Tibial nerve (tissue), 4 donors: ENCODE results near the gene BLOC1S1. TPM values are rescaled to one million over a fixed set of nuclear protein-coding genes. Genes with fewer than 3 reads are reported as not detected.

ENCODE experiments used
- DNase-seq, 2 donors: peaks; one replicate each; pipeline ENCODE4 v3.0.0-alpha.2; 2019; ENCODE audit warnings: low spot score in 2 of 2
- H3K27ac ChIP-seq, 4 donors: fragments of 200-600 bp; sonication (generic) in 3 of 4; one replicate each; pipeline ENCODE4 v1.5.1; 2017 to 2019; ENCODE audit warnings: mild to moderate bottlenecking in 1 of 4
- H3K27me3 ChIP-seq, 2 donors: fragments of 200-600 bp; sonication (generic) in 1 of 2; one replicate each; pipeline versions ENCODE4 v1.5.1 to v1.6.0; 2017 to 2019
- H3K36me3 ChIP-seq, 3 donors: fragments of 200-600 bp; sonication (generic); one replicate each; pipeline ENCODE4 v1.5.1; 2018 to 2019
- H3K4me1 ChIP-seq, 4 donors: fragments of 200-600 bp; sonication (generic) in 3 of 4; one replicate each; pipeline ENCODE4 v1.5.1; 2017 to 2019
- H3K4me3 ChIP-seq, 4 donors: fragments of 200-600 bp; sonication (generic) in 3 of 4; one replicate each; pipeline ENCODE4 v1.5.1; 2017 to 2019; ENCODE audit warnings: mild to moderate bottlenecking in 1 of 4, moderate library complexity in 1 of 4
- H3K9me3 ChIP-seq, 4 donors: fragments of 200-600 bp; sonication (generic) in 3 of 4; one replicate each; pipeline ENCODE4 v1.5.1; 2017 to 2019
- CTCF ChIP-seq, 5 experiments: fragments of 200-600 bp in 3 of 5; fragments of 450-650 bp in 2 of 5; sonication (generic) in 3 of 5; IDR thresholded peaks; one replicate each; pipeline ENCODE4 v1.5.1; 2016 to 2019; ENCODE audit warnings: antibody characterized with exemption in 5 of 5, mild to moderate bottlenecking in 3 of 5, moderate library complexity in 2 of 5
- EP300 ChIP-seq, 2 donors: sonication (generic); formaldehyde crosslinking; IDR thresholded peaks; one replicate each; pipeline ENCODE4 v1.6.1; 2017; ENCODE audit warnings: antibody characterized with exemption in 2 of 2, mild to moderate bottlenecking in 1 of 2
- POLR2A ChIP-seq, 2 donors: fragments of 450-650 bp; IDR thresholded peaks; one replicate each; pipeline ENCODE4 v1.6.1; 2017; ENCODE audit warnings: antibody characterized with exemption in 2 of 2, mild to moderate bottlenecking in 2 of 2, moderate library complexity in 2 of 2
- WGBS, 2 donors: methylation state at CpG; one replicate each; pipeline ENCODE4 v1.1.5; 2018; 5-methylcytosine and 5-hydroxymethylcytosine counted together
- total RNA-seq, 4 donors: library from RNA; depleted of rRNA; stranded (reverse); fragments of >200 nt; gene quantifications; one replicate each; pipeline ENCODE4 v1.1.0, GENCODE V29; 2016

Gene BLOC1S1
- total RNA-seq, 4 donors from 2014 or later: 212 to 322 (median 264) TPM

- WGBS, 2 donors: 86 to 87% methylated on average over 13 of the region's 13 CpGs
- peaks cover 0 to 27% (median 0%) of the 10 kb centered on the region in 3 donors for H3K36me3 ChIP-seq
- DNase-seq: no peak
- H3K27me3 ChIP-seq: no peaks in the 10 kb centered on the region
- H3K4me1 ChIP-seq: peaks cover 0 to 17% (median 9%) of the 10 kb centered on the region in 4 donors
- no peaks in the 10 kb centered on the region for H3K9me3 ChIP-seq
- TF ChIP-seq POLR2A (IDR thresholded peaks at IDR 0.05) (no peak), EP300 (IDR thresholded peaks at IDR 0.05) (no peak), CTCF (IDR thresholded peaks at IDR 0.05) (no peak)
- peak overlapping the region in 3 of 4 donors; percentile 37 to 61 (median 52) for H3K27ac ChIP-seq
- H3K4me3 ChIP-seq: peak overlapping the region in 2 of 4 donors; percentile 20 to 30
Observed at GRCh38 chr12:55682087-55682796, 33.6 kb upstream of the BLOC1S1 start.

- H3K27me3 ChIP-seq: no peaks in the 10 kb centered on the region
- 80 to 81% methylated on average over 7 of the region's 7 CpGs for WGBS, 2 donors
- H3K9me3 ChIP-seq: no peaks in the 10 kb centered on the region
- no peak overlapping the region for H3K4me3 ChIP-seq
- H3K27ac ChIP-seq: no peak overlapping the region
- H3K4me1 ChIP-seq: peaks cover 0 to 17% (median 9%) of the 10 kb centered on the region in 4 donors
- H3K36me3 ChIP-seq: peaks cover 0 to 39% (median 0%) of the 10 kb centered on the region in 3 donors
- no peak for TF ChIP-seq POLR2A (IDR thresholded peaks at IDR 0.05)
- DNase-seq: no peak
Observed at GRCh38 chr12:55683676-55684075, 32.2 kb upstream of the BLOC1S1 start.

- TF ChIP-seq POLR2A (IDR thresholded peaks at IDR 0.05): no peak
- no peak for TF ChIP-seq EP300 (IDR thresholded peaks at IDR 0.05)
- TF ChIP-seq CTCF (IDR thresholded peaks at IDR 0.05): no peak
- no peak for DNase-seq
- no peak overlapping the region for H3K4me3 ChIP-seq
- no peak overlapping the region for H3K27ac ChIP-seq
- H3K27me3 ChIP-seq: no peaks in the 10 kb centered on the region
- peaks cover 0 to 43% (median 0%) of the 10 kb centered on the region in 3 donors for H3K36me3 ChIP-seq
- WGBS, 2 donors: 77 to 93% methylated on average over 6 to 12 of the region's 20 CpGs
- H3K4me1 ChIP-seq: peaks cover 0 to 17% (median 9%) of the 10 kb centered on the region in 4 donors
- H3K9me3 ChIP-seq: no peaks in the 10 kb centered on the region
Observed at GRCh38 chr12:55684761-55685370, 31.0 kb upstream of the BLOC1S1 start.

GRCh38 chr12:55685671-55686070, 30.2 kb upstream of the BLOC1S1 start:
- Histone ChIP-seq H3K27ac (no peak overlapping the region), H3K4me3 (no peak overlapping the region), H3K36me3 (peaks cover 0 to 43% (median 0%) of the 10 kb centered on the region in 3 donors), H3K9me3 (no peaks in the 10 kb centered on the region), H3K4me1 (peaks cover 0 to 15% (median 9%) of the 10 kb centered on the region in 4 donors), H3K27me3 (no peaks in the 10 kb centered on the region)
- TF ChIP-seq EP300 (IDR thresholded peaks at IDR 0.05) (no peak), CTCF (IDR thresholded peaks at IDR 0.05) (no peak), POLR2A (IDR thresholded peaks at IDR 0.05) (no peak)
- DNase-seq: no peak
- WGBS, 2 donors: 87 to 91% methylated on average over 5 of the region's 5 CpGs

- Histone ChIP-seq H3K4me1 (peaks cover 0 to 7% (median 5%) of the 10 kb centered on the region in 4 donors), H3K36me3 (peaks cover 0 to 49% (median 0%) of the 10 kb centered on the region in 3 donors), H3K4me3 (no peak overlapping the region), H3K9me3 (no peaks in the 10 kb centered on the region), H3K27ac (no peak overlapping the region), H3K27me3 (no peaks in the 10 kb centered on the region)
- WGBS, 2 donors: 84 to 89% methylated on average over 9 of the region's 9 CpGs
- TF ChIP-seq POLR2A (IDR thresholded peaks at IDR 0.05) (no peak), EP300 (IDR thresholded peaks at IDR 0.05) (no peak), CTCF (IDR thresholded peaks at IDR 0.05) (no peak)
- no peak for DNase-seq
Observed at GRCh38 chr12:55686366-55687010, 29.4 kb upstream of the BLOC1S1 start.
